MCF 10A (cell line): ENCODE data around the gene IFT80. TPM values are rescaled to one million over a fixed set of nuclear protein-coding genes. Genes with fewer than 3 reads are reported as not detected.

Experiments used
- BruUV-seq: library from RNA; stranded (reverse); fragments of 400-500 nt; replicated peaks from 2 replicates; lab custom pipeline; 2021; lab: Mats Ljungman, UMichigan
- CTCF ChIA-PET: fragments of 300-600 bp; sonication (Branson Sonifier 250); formaldehyde crosslinking; extraction: SDS; loops from one replicate; lab custom pipeline; 2021; ENCODE audit warnings: antibody characterized with exemption, inconsistent platforms; lab: Yijun Ruan, JAX
- POLR2A ChIA-PET: fragments of 300-600, 350-650 bp; sonication (Branson Sonifier 250); formaldehyde crosslinking; extraction: SDS; loops from one replicate; lab custom pipeline; 2020; ENCODE audit warnings: antibody characterized with exemption, inconsistent platforms; lab: Yijun Ruan, JAX
- DNase-seq: peaks from one replicate; pipeline ENCODE4 v3.0.0-alpha.2; 2018; ENCODE audit not compliant: unreplicated experiment
- H3K27ac Mint-ChIP-seq: one replicate; pipeline ENCODE4 v1.8.0; 2022; ENCODE audit warnings: mild to moderate bottlenecking, low read depth, mixed read lengths; ENCODE audit not compliant: unreplicated experiment
- H3K27me3 Mint-ChIP-seq: one replicate; pipeline ENCODE4 v1.8.0; 2022; ENCODE audit warnings: mixed read lengths; ENCODE audit not compliant: insufficient read depth, unreplicated experiment
- H3K36me3 Mint-ChIP-seq: one replicate; pipeline ENCODE4 v1.8.0; 2022; ENCODE audit warnings: mild to moderate bottlenecking, moderate library complexity, mixed read lengths; ENCODE audit not compliant: insufficient read depth, unreplicated experiment
- H3K4me1 Mint-ChIP-seq: one replicate; pipeline ENCODE4 v1.8.0; 2022; ENCODE audit warnings: mixed read lengths; ENCODE audit not compliant: insufficient read depth, unreplicated experiment
- H3K4me3 Mint-ChIP-seq: one replicate; pipeline ENCODE4 v1.8.0; 2022; ENCODE audit warnings: mild to moderate bottlenecking, moderate library complexity, mixed read lengths; ENCODE audit not compliant: unreplicated experiment
- H3K9me3 Mint-ChIP-seq: one replicate; pipeline ENCODE4 v1.8.0; 2022; ENCODE audit warnings: mixed read lengths; ENCODE audit not compliant: unreplicated experiment
- intact Hi-C: fragments of 100-400 bp; cut with micrococcal nuclease; formaldehyde crosslinking; loops from 2 replicates; pipeline ENCODE4 v1.14.1; 2022
- total RNA-seq: library from RNA; stranded (reverse); gene quantifications from 2 replicates; pipeline ENCODE4 v1.2.3, GENCODE V29; 2022
- TF ChIP-seq, protein P1 (sequence below): fragments of 200-600 bp; IDR thresholded peaks from one replicate; pipeline ENCODE4 v1.8.0; 2022; ENCODE audit warnings: antibody characterized with exemption, mild to moderate bottlenecking; ENCODE audit not compliant: unreplicated experiment

The IFT80 gene
- total RNA-seq, 1 experiment from 2014 or later, result 22.6 TPM

GRCh38 chr3:160400030-160400701 is 1.1 kb upstream of the IFT80 start:
- H3K27me3 Mint-ChIP-seq, result no peaks in the 10 kb centered on the region
- H3K36me3 Mint-ChIP-seq, result peaks cover 48% of the 10 kb centered on the region
- DNase-seq, result peak; percentile 41
- TF ChIP-seq, protein P1, sequence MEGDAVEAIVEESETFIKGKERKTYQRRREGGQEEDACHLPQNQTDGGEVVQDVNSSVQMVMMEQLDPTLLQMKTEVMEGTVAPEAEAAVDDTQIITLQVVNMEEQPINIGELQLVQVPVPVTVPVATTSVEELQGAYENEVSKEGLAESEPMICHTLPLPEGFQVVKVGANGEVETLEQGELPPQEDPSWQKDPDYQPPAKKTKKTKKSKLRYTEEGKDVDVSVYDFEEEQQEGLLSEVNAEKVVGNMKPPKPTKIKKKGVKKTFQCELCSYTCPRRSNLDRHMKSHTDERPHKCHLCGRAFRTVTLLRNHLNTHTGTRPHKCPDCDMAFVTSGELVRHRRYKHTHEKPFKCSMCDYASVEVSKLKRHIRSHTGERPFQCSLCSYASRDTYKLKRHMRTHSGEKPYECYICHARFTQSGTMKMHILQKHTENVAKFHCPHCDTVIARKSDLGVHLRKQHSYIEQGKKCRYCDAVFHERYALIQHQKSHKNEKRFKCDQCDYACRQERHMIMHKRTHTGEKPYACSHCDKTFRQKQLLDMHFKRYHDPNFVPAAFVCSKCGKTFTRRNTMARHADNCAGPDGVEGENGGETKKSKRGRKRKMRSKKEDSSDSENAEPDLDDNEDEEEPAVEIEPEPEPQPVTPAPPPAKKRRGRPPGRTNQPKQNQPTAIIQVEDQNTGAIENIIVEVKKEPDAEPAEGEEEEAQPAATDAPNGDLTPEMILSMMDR, result no peak
- intact Hi-C loops, result loop anchor here (5.0 kb wide), 1 partner anchor 47 kb away; the partner anchor contains the start of gene TRIM59
- no peaks in the 10 kb centered on the region for H3K9me3 Mint-ChIP-seq
- H3K4me3 Mint-ChIP-seq, result peak overlapping the region; percentile 88
- ChIA-PET POLR2A (interaction anchor here (0.6 to 4.4 kb wide), 5 partner anchors 10 to 49 kb away, joined by 3 to 70 read pairs (median 6); partner anchors contain the start of gene TRIM59), CTCF (interaction anchor here (0.6 to 1.0 kb wide), 3 partner anchors 9 to 527 kb away, joined by 3 to 5 read pairs (median 5); no protein-coding TSS in a partner anchor)
- peak overlapping the region; percentile 100 for H3K27ac Mint-ChIP-seq
- no TSS peak for BruUV-seq
- peaks cover 31% of the 10 kb centered on the region for H3K4me1 Mint-ChIP-seq

DNA sequence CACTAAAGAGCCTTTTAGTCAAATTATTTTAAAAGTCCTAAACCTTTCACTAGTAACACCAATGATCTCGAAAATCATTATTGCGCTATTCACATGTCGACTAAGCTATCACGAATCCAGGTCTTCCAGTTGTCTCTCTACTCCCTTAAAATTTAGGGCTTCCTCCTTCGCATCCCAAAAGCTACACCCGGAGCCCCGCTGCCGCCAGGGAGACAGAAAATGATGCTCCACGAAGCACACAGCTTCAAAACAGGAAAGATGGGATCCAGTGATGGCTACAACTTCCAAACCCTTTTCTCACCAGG is 253 bp downstream of the IFT80 start:
- no peak for DNase-seq
- BruUV-seq, result TSS peak; percentile 77
- intact Hi-C loops, result no loop called here
- peaks cover 47% of the 10 kb centered on the region for H3K36me3 Mint-ChIP-seq
- TF ChIP-seq, protein P1, result no peak
- no peaks in the 10 kb centered on the region for H3K27me3 Mint-ChIP-seq
- peak overlapping the region; percentile 88 for H3K4me3 Mint-ChIP-seq
- CTCF ChIA-PET, result interaction anchor here (0.7 to 1.8 kb wide), 3 partner anchors 15 to 513 kb away, joined by 3 to 8 read pairs (median 3); no protein-coding TSS in a partner anchor
- POLR2A ChIA-PET, result interaction anchor here (0.5 to 4.4 kb wide), 6 partner anchors 11 to 615 kb away, joined by 3 to 70 read pairs (median 4); partner anchors contain the start of gene TRIM59
- peak overlapping the region; percentile 100 for H3K27ac Mint-ChIP-seq
- peaks cover 28% of the 10 kb centered on the region for H3K4me1 Mint-ChIP-seq
- no peaks in the 10 kb centered on the region for H3K9me3 Mint-ChIP-seq

GRCh38 chr3:160395297-160395696 is 3.7 kb downstream of the IFT80 start:
- no peaks in the 10 kb centered on the region for H3K27me3 Mint-ChIP-seq
- ChIA-PET CTCF (interaction anchor here (0.6 to 1.5 kb wide), 7 partner anchors 18 to 1129 kb away, joined by 3 to 5 read pairs (median 3); no protein-coding TSS in a partner anchor), POLR2A (interaction anchor here (0.6 to 2.5 kb wide), 3 partner anchors 8 to 54 kb away, joined by 3 to 7 read pairs (median 6); partner anchors contain the start of gene TRIM59)
- TF ChIP-seq, protein P1, result no peak
- peak overlapping the region; percentile 75 for H3K27ac Mint-ChIP-seq
- no peaks in the 10 kb centered on the region for H3K9me3 Mint-ChIP-seq
- intact Hi-C loops, result no loop called here
- DNase-seq, result peak; percentile 45
- H3K4me3 Mint-ChIP-seq, result no peak overlapping the region
- no TSS peak for BruUV-seq
- H3K4me1 Mint-ChIP-seq, result peaks cover 32% of the 10 kb centered on the region
- peaks cover 21% of the 10 kb centered on the region for H3K36me3 Mint-ChIP-seq

DNA sequence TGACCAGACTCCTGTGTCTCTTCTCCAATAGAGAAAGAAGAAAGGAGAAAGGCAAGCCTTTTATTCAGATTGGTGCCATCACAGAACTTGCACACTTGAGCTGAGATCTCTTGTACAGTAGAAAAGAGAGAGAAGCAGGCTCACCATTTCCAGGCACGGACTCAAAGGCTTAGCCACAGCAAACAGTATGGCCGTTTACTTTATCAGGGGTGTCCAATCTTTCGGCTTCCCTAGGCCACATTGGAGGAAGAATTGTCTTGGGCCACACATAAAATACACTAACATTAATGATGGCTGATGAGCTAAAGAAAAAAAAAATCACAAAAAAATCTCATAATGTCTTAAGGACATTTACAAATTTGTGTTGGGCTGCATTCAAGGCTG is 5.0 kb downstream of the IFT80 start:
- DNase-seq, result no peak
- H3K27me3 Mint-ChIP-seq, result no peaks in the 10 kb centered on the region
- H3K4me1 Mint-ChIP-seq, result peaks cover 32% of the 10 kb centered on the region
- intact Hi-C loops, result no loop called here
- H3K9me3 Mint-ChIP-seq, result no peaks in the 10 kb centered on the region
- no peak overlapping the region for H3K4me3 Mint-ChIP-seq
- TF ChIP-seq, protein P1, result no peak
- no TSS peak for BruUV-seq
- CTCF ChIA-PET, result interaction anchor here (1.4 to 1.6 kb wide), 3 partner anchors 20 to 231 kb away, joined by 3 to 12 read pairs (median 5); no protein-coding TSS in a partner anchor
- POLR2A ChIA-PET, result interaction anchor here (0.9 kb wide), 1 partner anchor 36 kb away, joined by 3 read pairs; no protein-coding TSS in a partner anchor
- H3K27ac Mint-ChIP-seq, result no peak overlapping the region
- peaks cover 8% of the 10 kb centered on the region for H3K36me3 Mint-ChIP-seq
